HL-60 (cell line): ENCODE data around the gene IHH.

ENCODE experiments used
- CTCF ChIP-seq: IDR thresholded peaks from one replicate; pipeline ENCODE4 v1.5.1; 2011; ENCODE audit warnings: low read length, control low read depth, inconsistent platforms; ENCODE audit not compliant: insufficient read depth
- GABPA ChIP-seq: IDR thresholded peaks from 2 replicates; pipeline ENCODE4 v1.6.1; 2012; ENCODE audit warnings: low read depth
- POLR2AphosphoS5 ChIP-seq: IDR thresholded peaks from 2 replicates; pipeline ENCODE4 v1.6.1; 2012; ENCODE audit warnings: low read depth
- SPI1 ChIP-seq: IDR thresholded peaks from 2 replicates; pipeline ENCODE4 v1.6.1; 2012; ENCODE audit warnings: low read depth, mild to moderate bottlenecking, borderline replicate concordance
- TF ChIP-seq, protein P1 (sequence below): IDR thresholded peaks from 2 replicates; pipeline ENCODE4 v1.6.1; 2012; ENCODE audit warnings: low read depth; ENCODE audit not compliant: insufficient replicate concordance

DNA sequence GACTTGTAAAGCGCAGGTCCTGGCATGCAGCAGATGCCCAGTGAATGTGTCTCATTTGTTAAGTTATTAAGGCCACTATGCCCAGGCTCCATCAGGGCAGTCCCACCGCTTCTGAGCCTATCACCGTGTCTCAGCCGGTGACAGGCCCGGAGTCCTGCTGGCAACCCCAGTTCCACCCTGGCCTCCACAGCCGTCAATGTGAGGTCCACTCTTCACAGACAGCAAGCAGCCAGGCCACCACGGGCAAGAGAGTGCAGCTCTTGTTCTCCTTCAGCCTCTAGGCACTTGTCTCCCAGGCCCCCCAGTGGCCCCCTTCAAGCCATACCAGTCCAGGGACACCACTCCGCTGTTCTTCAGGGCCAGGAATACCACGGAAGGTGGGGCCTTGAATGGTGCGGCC lies 42.0 kb downstream of the IHH start:
- no peak for TF ChIP-seq CTCF
- TF ChIP-seq POLR2AphosphoS5, result no peak
- TF ChIP-seq, protein P1, sequence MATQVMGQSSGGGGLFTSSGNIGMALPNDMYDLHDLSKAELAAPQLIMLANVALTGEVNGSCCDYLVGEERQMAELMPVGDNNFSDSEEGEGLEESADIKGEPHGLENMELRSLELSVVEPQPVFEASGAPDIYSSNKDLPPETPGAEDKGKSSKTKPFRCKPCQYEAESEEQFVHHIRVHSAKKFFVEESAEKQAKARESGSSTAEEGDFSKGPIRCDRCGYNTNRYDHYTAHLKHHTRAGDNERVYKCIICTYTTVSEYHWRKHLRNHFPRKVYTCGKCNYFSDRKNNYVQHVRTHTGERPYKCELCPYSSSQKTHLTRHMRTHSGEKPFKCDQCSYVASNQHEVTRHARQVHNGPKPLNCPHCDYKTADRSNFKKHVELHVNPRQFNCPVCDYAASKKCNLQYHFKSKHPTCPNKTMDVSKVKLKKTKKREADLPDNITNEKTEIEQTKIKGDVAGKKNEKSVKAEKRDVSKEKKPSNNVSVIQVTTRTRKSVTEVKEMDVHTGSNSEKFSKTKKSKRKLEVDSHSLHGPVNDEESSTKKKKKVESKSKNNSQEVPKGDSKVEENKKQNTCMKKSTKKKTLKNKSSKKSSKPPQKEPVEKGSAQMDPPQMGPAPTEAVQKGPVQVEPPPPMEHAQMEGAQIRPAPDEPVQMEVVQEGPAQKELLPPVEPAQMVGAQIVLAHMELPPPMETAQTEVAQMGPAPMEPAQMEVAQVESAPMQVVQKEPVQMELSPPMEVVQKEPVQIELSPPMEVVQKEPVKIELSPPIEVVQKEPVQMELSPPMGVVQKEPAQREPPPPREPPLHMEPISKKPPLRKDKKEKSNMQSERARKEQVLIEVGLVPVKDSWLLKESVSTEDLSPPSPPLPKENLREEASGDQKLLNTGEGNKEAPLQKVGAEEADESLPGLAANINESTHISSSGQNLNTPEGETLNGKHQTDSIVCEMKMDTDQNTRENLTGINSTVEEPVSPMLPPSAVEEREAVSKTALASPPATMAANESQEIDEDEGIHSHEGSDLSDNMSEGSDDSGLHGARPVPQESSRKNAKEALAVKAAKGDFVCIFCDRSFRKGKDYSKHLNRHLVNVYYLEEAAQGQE, result no peak
- TF ChIP-seq GABPA, result no peak
- no peak for TF ChIP-seq SPI1
